HepG2 (cell line): Measurements from ENCODE around the gene OTOG. TPM values are rescaled to one million over a fixed set of nuclear protein-coding genes. Genes with fewer than 3 reads are reported as not detected.

ENCODE experiments used
- ATAC-seq: fragments of 200-7000 bp; cut with Tn5 transposase; 3 replicates; pipeline ENCODE4 v1.9.1; 2020; ENCODE audit warnings: mild to moderate bottlenecking, moderate library complexity
- BruUV-seq: library from RNA; stranded (reverse); fragments of 400-500 nt; replicated peaks from 2 replicates; lab custom pipeline; 2021; lab: Mats Ljungman, UMichigan
- CTCF ChIA-PET: fragments of 300-600 bp; formaldehyde crosslinking; extraction: SDS; loops from one replicate; lab custom pipeline; 2021; ENCODE audit warnings: low total read pairs, inconsistent platforms, low intra/inter-chr PET ratio; lab: Yijun Ruan, JAX
- POLR2A ChIA-PET: fragments of 350-600 bp; sonication (Branson Sonifier 250); formaldehyde crosslinking; loops from one replicate; lab custom pipeline; 2020; ENCODE audit warnings: antibody characterized with exemption, inconsistent platforms; lab: Yijun Ruan, JAX
- DNase-seq: peaks from one replicate; pipeline ENCODE4 v3.0.0-alpha.2; 2015; ENCODE audit warnings: low spot score
- FAIRE-seq: peaks from 3 replicates; lab custom pipeline; 2011; peaks lifted over from hg19 to GRCh38; lab: Jason Lieb, UNC
- H2AFZ ChIP-seq: one replicate; pipeline ENCODE4 v1.6.1; 2011; ENCODE audit warnings: low read length, inconsistent platforms
- H3K27ac ChIP-seq: fragments of 300-600 bp; 3 replicates; pipeline ENCODE4 v1.8.0; 2011; ENCODE audit warnings: mixed run types, mild to moderate bottlenecking, mixed read lengths, low read length, inconsistent platforms; ENCODE audit not compliant: insufficient read depth; ENCODE audit errors: extremely low read length
- H3K27me3 ChIP-seq, 2 experiments: fragments of 200-600 bp in 1 of 2; 2 replicates in 1 of 2; 3 replicates in 1 of 2; pipeline versions ENCODE4 v1.6.0 to v1.8.0; 2011; ENCODE audit warnings: low read length in 2 of 2, mild to moderate bottlenecking in 2 of 2, moderate library complexity in 2 of 2, inconsistent platforms in 1 of 2; ENCODE audit not compliant: insufficient read depth in 2 of 2, control insufficient read depth in 1 of 2
- H3K36me3 ChIP-seq, 2 experiments: fragments of 200-600 bp in 1 of 2; replicated peaks in 1 of 2; 2 replicates in 1 of 2; 3 replicates in 1 of 2; pipeline versions ENCODE4 v1.5.1 to v1.8.0; 2011; ENCODE audit warnings: low read length in 2 of 2, inconsistent platforms in 1 of 2; ENCODE audit not compliant: insufficient read depth in 2 of 2, control insufficient read depth in 1 of 2
- H3K4me1 ChIP-seq: 2 replicates; pipeline ENCODE4 v1.5.1; 2012; ENCODE audit warnings: low read length, inconsistent platforms; ENCODE audit not compliant: insufficient read depth
- H3K4me2 ChIP-seq: 2 replicates; pipeline ENCODE4 v1.6.0; 2011; ENCODE audit warnings: low read depth, low read length, inconsistent platforms
- H3K4me3 ChIP-seq, 3 experiments: fragments of 200-600 bp in 1 of 3; sonication (generic), shearing (Covaris generic) in 1 of 3; replicated peaks in 1 of 3; 2 replicates each; pipeline ENCODE4 v1.5.1; 2011 to 2016; ENCODE audit warnings: low read length in 3 of 3, inconsistent platforms in 2 of 3, low read depth in 2 of 3, mild to moderate bottlenecking in 2 of 3, control low read depth in 1 of 3, mixed read lengths in 1 of 3; ENCODE audit not compliant: insufficient read depth in 1 of 3
- H3K79me2 ChIP-seq: one replicate; pipeline ENCODE4 v1.6.1; 2011; ENCODE audit warnings: low read length, inconsistent platforms; ENCODE audit not compliant: insufficient read depth
- H3K9ac ChIP-seq: 2 replicates; pipeline ENCODE4 v1.6.0; 2011; ENCODE audit warnings: mild to moderate bottlenecking, low read depth, low read length, inconsistent platforms; ENCODE audit not compliant: insufficient read depth
- H3K9me3 ChIP-seq: 2 replicates; pipeline ENCODE4 v1.5.1; 2012; ENCODE audit warnings: mild to moderate bottlenecking, low read length
- H4K20me1 ChIP-seq: 2 replicates; pipeline ENCODE4 v1.6.0; 2011; ENCODE audit warnings: inconsistent platforms, mild to moderate bottlenecking, low read length, moderate library complexity; ENCODE audit not compliant: insufficient read depth
- BCL6 ChIP-seq: IDR thresholded peaks from 2 replicates; pipeline ENCODE4 v1.6.1; 2016; ENCODE audit warnings: missing genetic modification reagents, missing compliant biosample characterization
- ELF4 ChIP-seq: sonication (generic); formaldehyde crosslinking; IDR thresholded peaks from 2 replicates; pipeline ENCODE4 v1.5.0; 2020; ENCODE audit warnings: missing genetic modification reagents, mild to moderate bottlenecking, moderate library complexity, borderline replicate concordance
- FOXO1 ChIP-seq: sonication (generic); formaldehyde crosslinking; IDR thresholded peaks from 2 replicates; pipeline ENCODE4 v1.4.0; 2020; ENCODE audit warnings: missing genetic modification reagents
- KMT2B ChIP-seq: IDR thresholded peaks from 2 replicates; pipeline ENCODE4 v1.6.1; 2016; ENCODE audit warnings: missing genetic modification reagents, missing compliant biosample characterization
- MYNN ChIP-seq: sonication (generic); formaldehyde crosslinking; IDR thresholded peaks from 2 replicates; pipeline ENCODE4 v1.4.0; 2020; ENCODE audit warnings: mild to moderate bottlenecking, low read depth, missing genetic modification reagents
- NR3C1 ChIP-seq: sonication (generic); formaldehyde crosslinking; IDR thresholded peaks from 2 replicates; pipeline ENCODE4 v1.4.0; 2020; ENCODE audit warnings: missing genetic modification reagents
- PHF20 ChIP-seq: sonication (generic); formaldehyde crosslinking; IDR thresholded peaks from 2 replicates; pipeline ENCODE4 v1.5.0; 2020; ENCODE audit warnings: mild to moderate bottlenecking, missing genetic modification reagents
- THAP11 ChIP-seq: IDR thresholded peaks from 2 replicates; pipeline ENCODE4 v1.6.1; 2016; ENCODE audit warnings: missing biosample characterization, missing genetic modification reagents
- ZNF10 ChIP-seq: sonication (generic); formaldehyde crosslinking; IDR thresholded peaks from 2 replicates; pipeline ENCODE4 v1.4.0; 2020; ENCODE audit warnings: mild to moderate bottlenecking, low read depth, missing genetic modification reagents, borderline replicate concordance
- ZNF326 ChIP-seq: sonication (generic); formaldehyde crosslinking; IDR thresholded peaks from 2 replicates; pipeline ENCODE4 v1.4.0; 2020; ENCODE audit warnings: missing genetic modification reagents, borderline replicate concordance
- ZNF33B ChIP-seq: sonication (generic); formaldehyde crosslinking; IDR thresholded peaks from 2 replicates; pipeline ENCODE4 v1.5.1; 2020; ENCODE audit warnings: mild to moderate bottlenecking, missing genetic modification reagents
- WGBS: methylation state at CpG from one replicate; pipeline ENCODE4 v1.1.6; 2017; ENCODE audit warnings: low lambda C conversion rate; 5-methylcytosine and 5-hydroxymethylcytosine counted together
- in situ Hi-C: cut with HindIII; loops from 2 replicates; pipeline ENCODE4 v1.10.0; 2017; ENCODE audit warnings: low pct_unique_long_range_greater_than_20kb; ENCODE audit not compliant: extremely low pct_ligation_motif_present
- intact Hi-C: fragments of 100-400 bp; cut with micrococcal nuclease; formaldehyde crosslinking; loops from one replicate; pipeline ENCODE4 v1.10.0; 2022; ENCODE audit not compliant: unreplicated experiment
- polyA plus RNA-seq, 8 experiments: library from polyadenylated mRNA; depleted of rRNA in 3 of 8; stranded (reverse) in 7 of 8; unstranded in 1 of 8; fragments of >200 nt; fragmentation: Illumina TruSeq in 4 of 8; extraction: Trizol in 4 of 8; gene quantifications; 2 replicates each; pipeline versions ENCODE4 v1.2.1 to v1.2.3, GENCODE V29; 2011 to 2016; ENCODE audit warnings: low read depth in 4 of 8, missing spikeins in 1 of 8, mixed read lengths in 1 of 8; ENCODE audit not compliant: insufficient read depth in 1 of 8
- total RNA-seq, 5 experiments: library from RNA; depleted of rRNA; stranded (reverse); fragments of >200 nt; fragmentation: Illumina TruSeq; extraction: Trizol; gene quantifications; 2 replicates each; pipeline ENCODE4 v1.2.3, GENCODE V29; 2016; ENCODE audit warnings: low read depth in 1 of 5
- TF ChIP-seq, protein P1 (sequence below): sonication (generic); formaldehyde crosslinking; IDR thresholded peaks from 2 replicates; pipeline ENCODE4 v1.5.1; 2020; ENCODE audit warnings: missing genetic modification reagents, mild to moderate bottlenecking, borderline replicate concordance
- TF ChIP-seq, protein P2 (sequence below): sonication (generic); formaldehyde crosslinking; IDR thresholded peaks from 2 replicates; pipeline ENCODE4 v1.5.1; 2020; ENCODE audit warnings: mild to moderate bottlenecking, missing genetic modification reagents, moderate library complexity
- TF ChIP-seq, protein P3 (sequence below): sonication (generic); formaldehyde crosslinking; conservative IDR thresholded peaks from 2 replicates; pipeline ENCODE4 v1.5.0; 2020; ENCODE audit warnings: missing genetic modification reagents
- TF ChIP-seq, protein P4 (sequence below): IDR thresholded peaks from 2 replicates; pipeline ENCODE4 v1.6.1; 2016; ENCODE audit warnings: low read depth
- TF ChIP-seq, protein P5 (sequence below), 2 experiments: sonication (generic) in 1 of 2; formaldehyde crosslinking in 1 of 2; IDR thresholded peaks; 2 replicates each; pipeline versions ENCODE4 v1.4.0 to v1.6.1; 2018 to 2020; ENCODE audit warnings: missing genetic modification reagents in 2 of 2, borderline replicate concordance in 1 of 2, low read depth in 1 of 2, mild to moderate bottlenecking in 1 of 2, missing biosample characterization in 1 of 2

The OTOG gene
- total and polyA plus RNA-seq, 2 of the 13 experiments (the other 11 are each of a cell fraction or from before 2014, with no cell fraction given): not detected

DNA sequence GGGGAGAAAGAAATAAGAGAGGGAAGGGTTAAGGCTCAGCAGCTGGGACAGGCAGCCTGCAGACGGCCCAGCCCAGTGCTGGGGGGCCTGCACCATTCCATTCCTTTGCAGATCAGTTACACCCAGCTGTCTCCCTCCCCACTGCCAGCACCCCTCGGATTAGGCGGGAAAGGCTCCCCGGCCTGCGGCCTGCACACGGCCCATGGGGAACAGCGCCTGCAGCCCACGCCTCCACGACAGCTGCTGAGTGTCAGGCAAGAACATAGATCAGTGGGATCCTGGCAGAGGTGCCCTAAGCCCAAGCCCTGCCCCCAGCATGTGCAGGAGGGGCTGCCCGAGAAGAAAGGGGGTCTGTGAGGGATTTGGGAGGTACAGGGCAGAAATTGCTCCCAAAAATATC, 106.6 kb downstream of the OTOG start (continued):
- TF ChIP-seq ZNF33B (no peak), FOXO1 (no peak), BCL6 (CRISPR knock-in tag) (no peak), ELF4 (CRISPR knock-in tag) (no peak), KMT2B (no peak)
- TF ChIP-seq, protein P1, sequence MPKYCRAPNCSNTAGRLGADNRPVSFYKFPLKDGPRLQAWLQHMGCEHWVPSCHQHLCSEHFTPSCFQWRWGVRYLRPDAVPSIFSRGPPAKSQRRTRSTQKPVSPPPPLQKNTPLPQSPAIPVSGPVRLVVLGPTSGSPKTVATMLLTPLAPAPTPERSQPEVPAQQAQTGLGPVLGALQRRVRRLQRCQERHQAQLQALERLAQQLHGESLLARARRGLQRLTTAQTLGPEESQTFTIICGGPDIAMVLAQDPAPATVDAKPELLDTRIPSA (CRISPR knock-in tag): no peak
- TF ChIP-seq, protein P2, sequence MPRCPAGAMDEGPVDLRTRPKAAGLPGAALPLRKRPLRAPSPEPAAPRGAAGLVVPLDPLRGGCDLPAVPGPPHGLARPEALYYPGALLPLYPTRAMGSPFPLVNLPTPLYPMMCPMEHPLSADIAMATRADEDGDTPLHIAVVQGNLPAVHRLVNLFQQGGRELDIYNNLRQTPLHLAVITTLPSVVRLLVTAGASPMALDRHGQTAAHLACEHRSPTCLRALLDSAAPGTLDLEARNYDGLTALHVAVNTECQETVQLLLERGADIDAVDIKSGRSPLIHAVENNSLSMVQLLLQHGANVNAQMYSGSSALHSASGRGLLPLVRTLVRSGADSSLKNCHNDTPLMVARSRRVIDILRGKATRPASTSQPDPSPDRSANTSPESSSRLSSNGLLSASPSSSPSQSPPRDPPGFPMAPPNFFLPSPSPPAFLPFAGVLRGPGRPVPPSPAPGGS: no peak
- TF ChIP-seq, protein P3, sequence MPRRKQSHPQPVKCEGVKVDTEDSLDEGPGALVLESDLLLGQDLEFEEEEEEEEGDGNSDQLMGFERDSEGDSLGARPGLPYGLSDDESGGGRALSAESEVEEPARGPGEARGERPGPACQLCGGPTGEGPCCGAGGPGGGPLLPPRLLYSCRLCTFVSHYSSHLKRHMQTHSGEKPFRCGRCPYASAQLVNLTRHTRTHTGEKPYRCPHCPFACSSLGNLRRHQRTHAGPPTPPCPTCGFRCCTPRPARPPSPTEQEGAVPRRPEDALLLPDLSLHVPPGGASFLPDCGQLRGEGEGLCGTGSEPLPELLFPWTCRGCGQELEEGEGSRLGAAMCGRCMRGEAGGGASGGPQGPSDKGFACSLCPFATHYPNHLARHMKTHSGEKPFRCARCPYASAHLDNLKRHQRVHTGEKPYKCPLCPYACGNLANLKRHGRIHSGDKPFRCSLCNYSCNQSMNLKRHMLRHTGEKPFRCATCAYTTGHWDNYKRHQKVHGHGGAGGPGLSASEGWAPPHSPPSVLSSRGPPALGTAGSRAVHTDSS: no peak

DNA sequence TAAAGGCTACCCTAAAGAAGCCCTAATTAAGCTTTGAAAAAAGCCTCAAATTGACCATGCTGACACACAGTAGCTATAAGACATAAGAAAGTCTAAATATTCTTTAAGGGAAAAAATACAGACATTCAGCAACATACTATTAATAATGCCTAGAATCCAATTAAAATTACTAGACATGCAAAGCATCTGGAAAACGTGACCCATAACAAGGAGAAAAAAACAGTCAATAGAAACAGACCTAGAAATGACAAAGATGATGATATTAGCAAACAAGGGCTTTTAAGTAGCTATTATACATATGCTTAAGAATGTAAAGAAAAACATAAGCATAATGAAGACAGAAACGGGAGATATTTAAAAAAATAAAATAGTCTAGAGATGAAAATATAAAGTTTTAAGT, 108.6 kb downstream of the OTOG start:
- H3K9me3 ChIP-seq: no peaks in the 10 kb centered on the region
- in situ Hi-C loops: no loop called here
- H4K20me1 ChIP-seq: no peaks in the 10 kb centered on the region
- no peak overlapping the region for H3K9ac ChIP-seq
- ChIA-PET CTCF (no interaction called here), POLR2A (no interaction called here)
- intact Hi-C loops: no loop called here
- no peak overlapping the region for H3K4me2 ChIP-seq
- DNase-seq: no peak
- no peak for ATAC-seq
- peaks cover 0 to 30% of the 10 kb centered on the region in 2 experiments; a peak in 3 of 5 replicates for H3K27me3 ChIP-seq
- H3K4me1 ChIP-seq: peaks cover 4% of the 10 kb centered on the region
- FAIRE-seq: no peak
- no peak overlapping the region for H3K4me3 ChIP-seq
- no peaks in the 10 kb centered on the region for H3K79me2 ChIP-seq
- WGBS: 4% methylated on average over 2 of the region's 2 CpGs
- no TSS peak for BruUV-seq
- no peaks in the 10 kb centered on the region for H3K36me3 ChIP-seq
- H2AFZ ChIP-seq: no peak overlapping the region
- H3K27ac ChIP-seq: no peak overlapping the region
- TF ChIP-seq ZNF326 (CRISPR knock-in tag): no peak
- TF ChIP-seq, protein P4, sequence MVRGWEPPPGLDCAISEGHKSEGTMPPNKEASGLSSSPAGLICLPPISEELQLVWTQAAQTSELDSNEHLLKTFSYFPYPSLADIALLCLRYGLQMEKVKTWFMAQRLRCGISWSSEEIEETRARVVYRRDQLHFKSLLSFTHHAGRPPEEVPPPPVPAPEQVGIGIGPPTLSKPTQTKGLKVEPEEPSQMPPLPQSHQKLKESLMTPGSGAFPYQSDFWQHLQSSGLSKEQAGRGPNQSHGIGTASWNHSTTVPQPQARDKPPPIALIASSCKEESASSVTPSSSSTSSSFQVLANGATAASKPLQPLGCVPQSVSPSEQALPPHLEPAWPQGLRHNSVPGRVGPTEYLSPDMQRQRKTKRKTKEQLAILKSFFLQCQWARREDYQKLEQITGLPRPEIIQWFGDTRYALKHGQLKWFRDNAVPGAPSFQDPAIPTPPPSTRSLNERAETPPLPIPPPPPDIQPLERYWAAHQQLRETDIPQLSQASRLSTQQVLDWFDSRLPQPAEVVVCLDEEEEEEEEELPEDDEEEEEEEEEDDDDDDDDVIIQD (CRISPR knock-in tag): no peak
- TF ChIP-seq NR3C1: no peak
- no peak for TF ChIP-seq MYNN (CRISPR knock-in tag)
- TF ChIP-seq PHF20: no peak
- TF ChIP-seq, protein P5, sequence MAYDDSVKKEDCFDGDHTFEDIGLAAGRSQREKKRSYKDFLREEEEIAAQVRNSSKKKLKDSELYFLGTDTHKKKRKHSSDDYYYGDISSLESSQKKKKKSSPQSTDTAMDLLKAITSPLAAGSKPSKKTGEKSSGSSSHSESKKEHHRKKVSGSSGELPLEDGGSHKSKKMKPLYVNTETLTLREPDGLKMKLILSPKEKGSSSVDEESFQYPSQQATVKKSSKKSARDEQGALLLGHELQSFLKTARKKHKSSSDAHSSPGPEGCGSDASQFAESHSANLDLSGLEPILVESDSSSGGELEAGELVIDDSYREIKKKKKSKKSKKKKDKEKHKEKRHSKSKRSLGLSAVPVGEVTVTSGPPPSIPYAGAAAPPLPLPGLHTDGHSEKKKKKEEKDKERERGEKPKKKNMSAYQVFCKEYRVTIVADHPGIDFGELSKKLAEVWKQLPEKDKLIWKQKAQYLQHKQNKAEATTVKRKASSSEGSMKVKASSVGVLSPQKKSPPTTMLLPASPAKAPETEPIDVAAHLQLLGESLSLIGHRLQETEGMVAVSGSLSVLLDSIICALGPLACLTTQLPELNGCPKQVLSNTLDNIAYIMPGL (CRISPR knock-in tag; IDR thresholded peaks at IDR 0.05; ENCODE audit: borderline replicate concordance in 1 of 2, low read depth in 1 of 2): no peak
- TF ChIP-seq ZNF10 (CRISPR knock-in tag): no peak
- no peak for TF ChIP-seq THAP11
